Activated CD4-positive, alpha-beta T cell treated with anti-CD3 and anti-CD28 coated beads for 1 hour (primary cell): Measurements from ENCODE around the gene OTULINL.

Experiments
- DNase-seq: peaks from one replicate; pipeline ENCODE4 v3.0.0-alpha.2; 2020

Gene OTULINL

GRCh38 chr5:14577971-14578370, 3.6 kb upstream of the OTULINL start:
- DNase-seq = no peak

GRCh38 chr5:14579246-14579645, 2.3 kb upstream of the OTULINL start:
- no peak for DNase-seq

GRCh38 chr5:14579731-14580397, 1.7 kb upstream of the OTULINL start:
- DNase-seq = no peak

GRCh38 chr5:14580398-14581034, 1.1 kb upstream of the OTULINL start:
- no peak for DNase-seq

- DNase-seq = peak; percentile 74
Measured at GRCh38 chr5:14581891-14582796, 552 bp downstream of the OTULINL start.

DNA sequence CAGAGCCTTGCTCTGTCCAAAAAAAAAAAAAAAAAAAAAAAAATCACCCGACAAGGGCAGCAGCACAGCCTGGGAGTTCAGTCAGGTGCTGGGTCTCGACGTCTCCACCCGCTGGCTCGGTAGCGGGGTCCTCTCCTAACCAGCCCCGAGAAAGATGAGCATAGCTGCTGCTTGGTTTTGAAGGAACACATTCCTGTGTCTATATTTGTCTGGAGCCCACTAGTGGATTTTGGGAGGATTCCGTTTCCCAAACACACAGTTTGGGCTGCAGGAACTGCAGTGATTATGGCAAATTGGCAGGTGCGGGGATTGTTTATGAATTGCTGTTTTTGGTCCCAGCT, 1.2 kb downstream of the OTULINL start:
- no peak for DNase-seq

DNA sequence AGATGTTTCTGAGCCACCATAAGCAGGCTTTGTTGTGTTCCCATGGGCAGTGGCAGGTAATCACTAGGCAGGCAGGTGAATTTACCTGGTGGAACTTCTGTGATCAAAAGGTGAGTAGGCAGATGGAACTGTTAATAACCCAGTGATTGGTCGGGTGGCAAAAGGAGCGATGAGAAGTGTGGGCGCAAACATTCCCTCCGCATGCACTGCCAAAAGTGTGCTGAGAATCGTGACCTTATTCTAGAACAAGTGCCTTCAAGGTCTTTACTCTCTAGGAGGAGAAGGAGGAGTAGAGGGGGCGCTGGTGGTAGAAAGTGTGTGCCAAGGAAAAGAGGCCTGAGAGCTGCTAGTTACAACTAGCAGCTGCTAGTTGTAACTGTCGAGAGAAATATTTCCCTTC, 3.3 kb downstream of the OTULINL start:
- no peak for DNase-seq

- DNase-seq = no peak
Measured at GRCh38 chr5:14587150-14587549, 5.6 kb downstream of the OTULINL start.

GRCh38 chr5:14588145-14588544, 6.6 kb downstream of the OTULINL start:
- no peak for DNase-seq

- DNase-seq = no peak
Measured at GRCh38 chr5:14588758-14589543, 7.4 kb downstream of the OTULINL start.

DNA sequence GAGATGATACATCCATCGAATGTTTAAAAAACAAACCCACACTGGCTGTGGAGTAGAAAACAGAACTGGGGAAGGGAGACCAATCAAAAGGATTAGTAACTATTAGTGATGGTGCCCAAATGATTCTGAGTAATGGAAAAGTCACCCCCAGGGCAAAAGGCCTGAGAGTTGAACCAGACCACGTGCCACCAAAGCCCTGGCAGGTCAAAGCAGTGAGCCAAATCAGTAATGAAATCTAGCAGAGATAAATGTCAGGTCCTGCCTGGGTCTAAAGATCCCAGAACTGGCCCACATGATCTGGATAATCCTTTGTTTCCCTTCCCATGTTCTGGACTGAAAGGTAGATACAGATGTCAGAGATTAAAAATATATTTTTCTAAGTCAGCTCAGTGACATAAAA, 9.4 kb downstream of the OTULINL start:
- no peak for DNase-seq

DNA sequence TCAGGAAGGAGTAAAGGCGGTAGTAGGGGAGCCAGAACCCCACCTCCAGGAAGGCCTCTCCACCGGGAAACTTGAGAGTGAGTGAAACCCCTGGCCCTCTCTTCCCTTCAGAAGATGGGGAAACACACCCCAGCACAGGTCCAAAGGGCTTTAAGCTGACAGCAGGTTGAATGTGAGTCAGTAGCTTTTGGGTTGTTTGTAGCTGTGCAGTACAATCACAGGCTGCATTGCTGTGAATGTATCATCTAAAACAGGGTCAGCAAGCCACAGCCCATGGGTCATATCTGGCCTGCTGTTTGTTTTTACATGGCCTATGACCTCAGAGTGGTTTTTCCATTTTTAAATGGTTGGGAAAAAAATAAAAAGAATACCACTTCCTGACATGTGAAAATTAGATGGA, 10.0 kb downstream of the OTULINL start:
- DNase-seq = no peak

DNA sequence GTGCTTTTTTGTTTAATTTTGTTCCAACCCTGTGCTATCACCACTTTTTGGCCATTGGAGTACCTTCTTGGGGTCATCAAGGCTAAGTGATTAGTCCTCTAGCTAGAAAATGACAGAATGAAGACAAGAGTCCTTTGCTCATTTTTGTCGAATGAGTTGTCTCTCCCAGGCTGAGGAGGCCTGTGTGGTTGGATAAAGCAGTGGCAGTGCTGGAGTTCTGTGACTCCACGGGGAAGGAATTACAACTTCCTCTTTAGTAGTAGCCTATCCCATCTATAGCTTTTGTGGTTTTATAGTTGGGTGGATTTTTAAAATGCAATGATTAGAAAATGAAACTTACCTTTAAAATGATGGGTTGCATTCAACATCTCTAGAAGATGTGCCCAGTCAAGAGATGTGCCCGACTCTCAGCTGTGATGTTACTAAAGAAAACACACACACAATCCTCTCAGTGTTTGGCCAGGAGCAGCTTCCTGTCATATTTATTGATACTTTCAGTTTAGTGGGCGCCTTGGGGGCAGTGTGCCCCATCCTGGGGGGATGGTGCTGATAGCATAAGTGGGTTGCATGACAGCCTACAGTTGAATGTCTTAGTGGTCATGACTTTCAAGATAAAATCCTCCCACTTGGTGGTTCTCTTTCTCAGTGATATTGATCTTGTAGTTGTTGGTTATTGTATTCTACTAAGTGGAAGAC, 11.9 kb downstream of the OTULINL start:
- DNase-seq = no peak

DNA sequence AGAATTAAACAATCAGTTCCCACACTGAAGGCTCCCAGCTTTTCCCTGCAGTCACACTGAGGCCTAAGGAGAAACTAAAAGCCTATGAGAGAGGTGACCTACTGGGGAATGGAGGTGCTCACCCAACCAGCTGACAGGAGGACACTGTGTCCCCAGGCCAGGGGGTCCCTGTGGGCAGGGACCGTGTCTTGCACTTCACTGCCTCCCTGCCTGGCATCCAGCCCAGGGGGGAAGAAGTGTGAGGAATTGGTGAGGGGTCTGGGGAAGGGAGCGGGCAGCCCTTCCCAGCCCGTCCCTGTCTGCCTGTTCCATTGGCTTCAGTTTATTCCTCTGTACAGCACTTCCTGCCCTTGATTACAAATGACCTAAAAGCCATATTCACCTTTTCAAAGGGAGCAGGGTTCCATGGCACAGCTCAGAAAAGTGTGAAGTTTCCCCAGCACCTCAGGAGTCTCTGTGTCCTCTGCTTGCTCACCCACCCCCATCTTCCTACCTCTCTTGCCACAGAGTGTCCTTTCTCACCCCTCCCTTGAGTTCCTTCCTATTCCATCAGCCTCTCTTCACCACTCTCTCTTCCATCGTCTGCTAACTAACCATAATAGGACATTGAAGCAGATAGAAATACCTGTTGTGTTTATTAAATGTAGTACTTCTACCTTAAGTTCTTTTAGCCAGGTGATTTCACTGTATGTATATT, 12.9 kb downstream of the OTULINL start:
- no peak for DNase-seq

DNA sequence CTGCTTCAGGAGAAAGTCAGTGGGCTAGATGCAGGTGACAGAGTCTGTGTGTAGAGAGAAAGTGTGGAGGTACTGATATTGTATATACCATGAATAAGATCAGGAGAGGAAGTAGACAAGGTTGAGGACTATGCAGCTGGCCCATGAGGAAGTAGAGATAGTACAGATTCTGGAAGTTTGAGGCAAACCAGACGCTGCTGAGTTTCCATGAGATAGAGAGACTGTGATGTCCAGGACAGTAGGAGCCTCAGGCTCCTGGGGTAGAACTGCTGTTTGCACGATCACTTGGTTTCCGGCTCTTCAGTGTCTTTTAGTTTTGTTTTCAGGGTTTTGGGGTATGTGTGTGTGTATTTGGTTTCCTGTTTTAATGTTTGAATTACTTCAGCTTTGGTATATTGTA, 13.6 kb downstream of the OTULINL start:
- no peak for DNase-seq

DNA sequence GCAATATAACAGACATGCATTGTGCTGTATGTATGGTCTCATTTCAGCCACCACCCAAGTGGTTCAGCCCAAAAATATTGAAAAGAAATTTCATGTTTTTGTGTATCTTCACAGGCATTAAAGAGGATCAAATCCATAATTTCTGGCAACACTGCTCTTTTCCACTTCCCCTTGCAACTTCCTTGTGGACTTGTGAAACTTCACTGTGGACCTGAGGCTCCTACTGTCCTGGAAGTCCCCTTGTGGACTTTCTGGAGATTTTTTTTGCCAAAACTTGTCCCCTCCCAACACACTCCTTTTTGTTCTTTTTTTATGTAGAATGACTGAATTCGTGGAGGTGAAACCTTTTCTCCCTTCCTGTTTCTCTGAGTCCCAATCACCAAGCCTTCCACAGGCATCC, 14.3 kb downstream of the OTULINL start:
- no peak for DNase-seq

DNA sequence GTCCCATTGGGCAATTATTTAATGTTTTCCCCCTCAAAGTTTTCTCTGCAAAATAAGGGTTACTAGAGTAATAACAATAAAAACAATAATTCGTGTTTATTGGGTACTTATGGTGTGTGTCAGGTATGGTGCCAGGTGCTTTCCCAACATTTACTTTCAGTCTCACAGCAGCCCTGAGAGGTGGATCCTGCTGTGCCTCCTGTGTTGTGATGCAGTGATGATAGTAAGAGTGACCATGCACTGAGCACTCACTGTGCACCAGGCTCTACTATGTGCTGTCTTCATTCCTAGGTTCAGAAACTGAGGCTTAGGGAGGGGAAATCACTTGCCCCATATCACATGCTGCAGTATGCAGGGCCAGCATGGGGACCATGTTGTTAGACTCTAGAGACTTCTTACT, 15.5 kb downstream of the OTULINL start:
- DNase-seq = no peak

DNA sequence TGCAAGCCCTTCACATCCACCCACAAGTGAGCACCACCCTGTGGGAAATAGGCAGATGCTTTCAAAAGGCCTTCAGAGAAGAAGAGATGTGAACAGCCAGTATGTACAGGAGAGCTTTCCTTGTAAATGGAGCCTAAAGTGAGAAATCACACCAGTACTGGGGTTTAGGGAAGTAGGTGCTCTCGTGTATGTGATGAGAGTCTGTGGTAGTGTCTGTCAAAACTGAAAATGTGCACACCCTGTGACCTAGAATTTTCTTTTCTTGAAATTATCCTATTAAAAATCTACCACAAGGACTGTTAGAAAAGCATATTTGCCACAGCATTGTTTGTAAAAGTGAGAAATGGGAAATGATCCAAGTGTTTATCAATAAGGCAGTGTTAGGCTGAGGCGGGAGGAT, 16.6 kb downstream of the OTULINL start:
- no peak for DNase-seq

DNA sequence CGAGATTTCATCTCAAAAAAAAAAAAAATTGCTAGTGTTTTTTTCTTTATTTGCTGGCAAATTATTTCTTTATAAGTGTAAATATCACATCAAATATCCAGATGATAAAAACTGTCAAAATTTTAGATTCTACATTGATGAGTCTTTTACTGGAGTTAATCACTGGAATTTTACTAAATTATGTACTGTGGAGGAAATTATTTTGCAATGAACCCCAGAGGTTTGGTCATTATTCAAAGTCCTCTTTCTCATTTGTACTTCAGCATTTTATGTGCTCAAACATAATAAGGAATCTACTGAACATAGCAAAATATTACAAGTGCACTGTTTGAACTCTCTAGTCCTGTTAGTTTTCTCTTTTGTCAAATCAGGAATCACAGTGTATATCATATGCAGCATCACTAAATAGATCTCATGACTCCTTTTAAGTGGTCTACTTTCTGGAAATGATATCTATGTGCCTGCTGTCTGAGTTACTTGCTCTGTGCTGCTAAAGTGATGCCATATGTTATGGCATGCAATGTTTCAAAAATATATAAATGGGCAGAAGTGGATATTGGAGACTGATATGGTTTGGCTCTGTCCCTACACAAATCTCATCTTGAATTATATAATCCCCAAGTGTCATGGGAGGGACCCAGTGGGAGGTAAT, 18.0 kb downstream of the OTULINL start:
- no peak for DNase-seq

DNA sequence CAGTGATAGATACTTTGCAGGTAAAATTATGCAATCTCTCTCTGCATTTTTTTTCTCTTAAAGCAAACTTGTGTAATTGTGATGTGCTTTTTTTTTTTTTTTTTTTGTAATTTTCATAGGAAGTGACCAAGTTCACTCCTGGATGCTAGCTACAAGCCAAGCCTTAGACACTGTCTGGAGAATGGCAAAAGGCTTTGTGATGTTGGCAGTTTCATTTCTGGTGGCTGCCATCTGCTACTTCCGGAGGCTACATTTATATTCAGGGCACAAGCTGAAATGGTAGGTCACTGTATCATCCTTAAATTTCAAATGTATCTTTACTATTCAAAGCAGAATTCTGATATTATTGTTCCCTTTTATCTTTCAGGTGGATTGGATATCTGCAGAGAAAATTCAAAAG, 19.3 kb downstream of the OTULINL start:
- no peak for DNase-seq

GRCh38 chr5:14603141-14603540, 21.5 kb downstream of the OTULINL start:
- DNase-seq = no peak
